GM18498 (cell line): ENCODE results near the gene PWWP2B.
A peak's percentile ranks its signal among the peaks of the same experiment; 100 is the strongest.
"Not testable (repeated sequence)": the region's sequence is repeated elsewhere in the genome, so short reads cannot be mapped to it uniquely, and the experiment has no call there.

ENCODE experiments used
- ATAC-seq: cut with Tn5 transposase; IDR thresholded peaks from one replicate; pipeline ENCODE4 v1.9.1; 2021; ENCODE audit warnings: mild to moderate bottlenecking, moderate library complexity; ENCODE audit not compliant: unreplicated experiment

PWWP2B gene

DNA sequence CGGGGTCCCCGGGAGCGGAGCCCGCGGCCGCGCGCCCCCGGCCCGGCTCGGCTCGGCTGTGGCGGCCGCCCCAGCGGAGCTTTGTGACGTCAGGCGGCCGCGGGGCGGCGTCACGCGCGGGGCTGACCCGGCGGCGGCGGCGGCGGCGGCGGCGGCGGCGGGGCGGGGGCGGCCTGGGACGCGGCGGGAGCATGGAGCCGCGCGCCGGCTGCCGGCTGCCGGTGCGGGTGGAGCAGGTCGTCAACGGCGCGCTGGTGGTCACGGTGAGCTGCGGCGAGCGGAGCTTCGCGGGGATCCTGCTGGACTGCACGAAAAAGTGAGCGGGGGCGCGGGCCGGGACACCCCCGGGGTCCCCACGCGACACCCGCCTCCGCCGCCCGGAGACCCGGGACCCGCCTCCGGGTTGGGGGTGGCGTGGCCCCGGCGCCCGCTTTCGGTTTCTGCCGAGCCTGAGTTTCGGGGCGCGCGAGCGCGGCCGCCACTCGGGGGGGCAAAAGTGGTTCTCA lies at the start of gene PWWP2B:
Gene PWWP2B, plus strand, starts transcription at position 165 of the 506 bp plus-strand sequence. Its CDS starts 27 bp downstream, at position 192.
- peak; percentile 59 for ATAC-seq

- no peak for ATAC-seq
Measured at GRCh38 chr10:132347211-132347930, 49.6 kb upstream of the PWWP2B start.

DNA sequence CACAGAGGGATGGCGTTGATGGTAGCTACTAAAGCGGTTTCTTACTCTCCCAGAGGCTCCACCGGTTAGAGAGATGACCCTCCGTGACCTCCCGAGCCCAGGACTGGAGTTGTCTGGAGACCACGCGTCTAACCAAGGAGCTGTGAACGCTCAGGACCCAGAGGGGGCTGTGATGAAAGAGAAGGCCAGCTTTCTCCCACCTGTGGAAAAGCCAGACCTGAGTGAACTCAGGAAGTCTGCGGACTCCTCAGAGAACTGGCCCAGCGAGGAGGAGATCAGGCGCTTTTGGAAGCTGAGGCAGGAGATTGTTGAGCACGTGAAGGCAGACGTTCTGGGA lies 49.1 kb upstream of the PWWP2B start:
- no peak for ATAC-seq

- no peak for ATAC-seq
Measured at GRCh38 chr10:132349766-132350165, 47.2 kb upstream of the PWWP2B start.

DNA sequence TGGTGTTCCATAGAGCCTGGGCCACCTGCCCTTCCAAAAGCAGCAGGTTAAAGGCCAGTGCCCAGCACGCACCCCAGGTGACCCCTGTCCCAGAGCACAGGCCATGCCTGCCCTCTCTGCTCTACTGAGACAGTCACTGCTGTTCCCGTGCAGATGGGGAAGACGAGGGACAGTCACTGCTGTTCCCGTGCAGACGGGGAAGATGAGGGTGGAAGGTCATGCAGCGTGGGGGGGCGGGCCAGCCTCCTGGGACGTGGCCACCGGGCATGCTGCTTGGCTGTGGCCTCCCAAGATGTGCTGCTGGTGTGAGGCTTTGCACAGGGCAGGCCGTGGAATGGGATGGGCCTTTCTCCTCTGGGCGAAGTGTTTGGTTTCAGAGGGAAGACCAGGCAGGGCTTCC lies 46.6 kb upstream of the PWWP2B start:
- no peak for ATAC-seq

- no peak for ATAC-seq
Measured at GRCh38 chr10:132350946-132351345, 46.1 kb upstream of the PWWP2B start.

DNA sequence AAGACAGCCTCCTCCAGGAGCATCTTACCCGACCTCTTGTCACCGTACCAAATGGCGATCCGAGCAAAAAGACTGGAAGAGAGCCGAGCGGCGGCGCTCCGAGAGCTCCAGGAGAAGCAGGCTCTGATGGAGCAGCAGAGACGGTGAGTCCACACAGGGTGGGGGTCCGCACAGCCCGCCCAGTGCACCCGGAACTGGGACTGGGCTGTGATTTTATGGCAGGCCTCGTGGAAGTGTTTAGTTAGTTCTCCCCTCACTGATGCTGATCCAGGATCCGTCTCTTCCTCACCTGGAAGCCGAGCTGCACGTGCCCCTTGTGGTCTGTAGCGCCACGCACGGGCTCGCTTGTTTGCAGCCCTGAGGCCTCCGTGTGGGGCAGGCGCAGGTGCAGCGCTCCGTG lies 45.4 kb upstream of the PWWP2B start:
- no peak for ATAC-seq

DNA sequence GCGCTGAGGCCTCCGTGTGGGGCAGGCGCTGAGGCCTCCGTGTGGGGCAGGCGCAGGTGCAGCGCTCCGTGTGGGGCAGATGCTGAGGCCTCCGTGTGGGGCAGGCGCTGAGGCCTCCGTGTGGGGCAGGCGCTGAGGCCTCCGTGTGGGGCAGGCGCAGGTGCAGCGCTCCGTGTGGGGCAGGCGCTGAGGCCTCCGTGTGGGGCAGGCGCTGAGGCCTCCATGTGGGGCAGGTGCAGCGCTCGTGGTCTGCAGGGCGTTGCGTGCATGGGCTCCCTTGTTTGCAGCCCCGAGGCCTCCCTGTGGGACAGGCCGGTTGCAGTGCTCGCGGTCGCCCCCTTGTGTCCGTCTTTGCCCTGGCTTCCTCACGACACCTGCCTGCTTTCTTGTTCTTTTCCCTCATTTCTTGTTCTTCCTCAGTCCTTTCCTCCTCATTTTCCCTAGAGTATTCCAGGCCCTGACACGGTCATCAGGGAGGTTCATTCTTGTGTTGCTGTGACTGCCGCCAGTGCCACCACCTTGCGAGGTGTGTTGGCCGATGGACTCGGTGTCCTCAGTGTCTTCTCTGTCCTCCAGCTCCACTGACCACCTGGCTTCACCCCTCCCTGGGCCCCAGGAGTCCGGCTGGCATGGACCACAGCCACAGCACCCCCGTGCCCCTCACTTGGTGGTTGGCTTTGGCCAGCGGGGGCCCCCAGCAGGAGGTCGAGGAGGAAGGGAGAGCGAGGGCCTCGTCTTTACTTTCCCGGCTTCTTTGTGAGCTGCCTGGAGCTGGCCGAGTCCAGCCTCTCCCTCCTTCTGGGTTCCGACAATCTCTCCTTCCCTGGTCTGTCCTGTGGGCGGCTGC lies 44.3 kb upstream of the PWWP2B start:
- ATAC-seq, result not testable (repeated sequence)

GRCh38 chr10:132353456-132354355 lies 43.3 kb upstream of the PWWP2B start:
- no peak for ATAC-seq

DNA sequence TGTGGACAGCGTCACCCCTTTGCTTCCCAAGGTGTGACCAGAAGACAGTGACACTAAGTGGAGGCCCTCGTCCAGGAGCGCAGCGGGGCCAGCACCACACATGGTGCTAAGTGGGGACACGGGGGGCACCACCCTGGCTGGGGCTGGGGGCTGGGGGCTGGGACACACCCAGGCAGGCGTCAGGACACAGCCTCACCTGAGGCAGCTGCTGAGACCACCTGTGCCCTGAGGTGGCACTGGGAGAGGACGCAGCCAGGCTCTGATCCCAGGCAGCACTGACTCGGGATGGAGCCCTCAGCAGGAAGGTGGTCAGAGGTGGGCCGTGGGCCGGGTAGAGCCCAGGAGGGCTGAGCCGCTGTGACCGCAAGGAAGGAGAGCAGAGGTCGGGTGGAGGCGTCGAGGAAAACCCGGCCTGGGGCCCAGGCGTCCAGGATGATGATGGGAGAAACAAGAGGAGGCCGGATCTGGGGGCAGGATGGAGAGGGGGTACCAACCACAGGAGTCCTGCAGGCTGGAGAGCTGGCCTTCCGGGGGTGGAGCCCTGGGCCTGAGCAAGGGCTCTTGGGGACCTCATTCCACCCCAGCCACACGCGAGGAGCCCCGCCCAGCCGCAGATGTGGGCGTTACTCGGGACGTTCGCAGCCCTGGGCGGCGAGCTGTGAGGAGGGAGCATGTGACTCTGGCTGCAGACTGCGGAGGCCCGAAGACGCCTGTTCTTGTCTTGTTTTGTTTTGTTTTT lies 42.5 kb upstream of the PWWP2B start:
- no peak for ATAC-seq

- no peak for ATAC-seq
Measured at GRCh38 chr10:132355297-132355696, 41.7 kb upstream of the PWWP2B start.

DNA sequence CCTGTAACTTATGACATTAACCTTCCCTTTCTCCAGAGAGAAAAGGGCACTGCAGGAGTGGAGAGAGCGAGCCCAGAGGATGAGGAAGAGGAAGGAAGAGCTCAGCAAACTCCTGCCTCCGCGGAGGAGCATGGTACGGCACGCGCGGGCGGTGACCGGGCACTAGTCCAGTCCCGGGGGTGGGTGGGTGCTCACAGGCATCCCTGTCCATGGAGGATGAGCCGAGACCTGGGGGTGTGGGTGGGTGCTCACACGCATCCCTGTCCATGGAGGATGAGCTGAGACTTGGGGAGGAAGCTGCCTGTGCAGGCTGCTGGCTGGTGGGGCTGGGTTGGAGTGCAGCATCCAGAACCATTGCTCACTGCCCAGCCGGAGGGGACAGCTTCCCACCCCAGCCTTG lies 41.2 kb upstream of the PWWP2B start:
- no peak for ATAC-seq

DNA sequence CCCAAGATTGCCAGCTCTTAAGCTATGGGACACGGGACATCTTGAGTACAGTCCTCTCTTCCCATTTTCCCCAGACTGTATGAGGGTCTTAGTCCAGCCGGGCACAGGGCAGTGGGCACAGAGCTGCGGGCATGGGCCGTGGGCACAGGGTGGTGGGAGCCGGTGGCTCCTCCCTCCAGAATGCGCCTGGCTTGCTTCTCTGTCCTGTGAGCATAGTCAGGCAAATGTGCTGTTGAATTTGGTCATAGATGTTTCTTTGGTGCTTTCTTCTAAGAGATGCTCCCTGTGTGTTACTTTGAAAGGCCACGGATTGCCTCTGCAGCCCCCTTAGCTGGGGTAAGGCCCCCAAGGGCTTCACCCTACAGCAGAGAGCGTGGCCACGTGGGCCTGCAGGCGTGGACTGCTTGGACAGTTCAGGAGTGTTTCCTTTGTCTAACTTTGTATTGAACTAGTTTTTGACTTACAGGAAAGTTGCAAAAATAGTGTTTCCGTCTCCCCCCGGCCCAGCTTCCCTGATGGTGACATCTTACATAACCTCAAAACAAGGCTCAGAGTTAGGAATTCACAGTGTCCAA lies 40.3 kb upstream of the PWWP2B start:
- no peak for ATAC-seq

DNA sequence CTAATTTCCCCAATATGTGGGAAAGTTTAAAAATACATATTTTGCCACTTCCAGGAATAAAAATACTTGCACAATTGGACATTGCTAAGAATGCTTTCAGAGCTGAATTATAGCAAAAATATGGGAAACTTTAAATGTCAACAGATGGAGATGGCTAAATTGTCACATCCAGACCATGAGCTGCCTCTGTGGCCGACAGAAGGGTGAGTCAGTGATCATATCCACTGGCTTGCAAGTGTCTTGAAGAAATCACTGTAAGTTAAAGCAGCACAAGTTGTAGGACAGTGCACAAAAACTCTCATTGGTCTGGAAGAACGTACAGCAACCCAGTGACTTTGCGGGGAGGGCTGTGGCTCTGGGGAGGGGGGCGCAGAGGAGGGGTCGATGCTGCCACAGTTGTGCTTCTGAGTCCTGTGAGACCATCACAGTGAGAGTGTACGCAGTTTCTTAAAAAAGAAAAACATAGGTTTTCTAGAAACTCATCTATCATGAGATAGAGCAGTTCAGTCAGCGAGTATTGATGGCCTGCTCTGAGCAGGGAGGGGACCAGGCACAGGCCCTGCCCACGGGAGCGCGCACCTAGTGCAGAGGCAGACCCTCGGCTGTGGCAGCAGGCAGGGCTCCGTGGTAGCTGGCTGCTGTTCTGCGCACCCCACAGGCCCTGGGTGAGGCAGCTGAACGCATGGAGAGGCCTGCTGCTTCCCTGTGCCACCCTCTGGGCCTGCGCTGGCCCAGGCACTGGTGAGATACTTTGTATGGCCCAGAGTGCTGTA lies 39.5 kb upstream of the PWWP2B start:
- ATAC-seq, result no peak

GRCh38 chr10:132359305-132360040 lies 37.5 kb upstream of the PWWP2B start:
- ATAC-seq, result no peak

DNA sequence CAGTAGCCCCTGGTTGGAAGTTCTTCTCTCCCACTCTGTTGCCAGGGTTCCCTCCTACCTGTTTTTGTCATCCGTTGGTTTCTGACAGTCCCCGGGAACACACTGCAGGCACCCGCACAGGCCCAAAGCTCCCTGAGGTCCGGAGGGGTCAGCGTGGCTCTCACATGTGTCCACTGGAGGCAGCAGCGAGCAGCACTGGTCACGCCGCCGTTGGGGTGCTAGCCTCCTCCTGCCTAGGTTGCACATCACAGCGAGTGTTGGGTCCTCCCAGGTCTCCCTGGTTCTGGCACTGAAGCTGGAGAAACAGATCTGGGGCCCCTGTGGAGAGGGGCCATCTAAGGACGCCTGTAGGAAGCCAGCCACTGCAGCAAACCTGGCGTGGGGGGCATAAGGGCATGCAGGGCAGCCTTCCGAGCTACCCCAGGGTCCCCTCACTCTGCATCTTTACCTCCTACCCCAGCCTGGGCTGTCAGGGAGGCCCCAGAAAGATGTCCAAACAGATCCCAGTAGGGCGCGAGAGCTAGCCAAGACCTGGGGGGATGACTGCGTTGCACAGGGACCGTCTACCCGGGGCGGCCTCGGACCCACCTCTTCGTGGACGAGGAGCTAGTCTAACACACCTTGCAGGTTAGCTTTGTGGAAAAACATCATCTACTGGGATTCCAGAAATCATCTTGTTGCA lies 36.1 kb upstream of the PWWP2B start:
- ATAC-seq, result no peak

- ATAC-seq, result no peak
Measured at GRCh38 chr10:132361581-132362101, 35.4 kb upstream of the PWWP2B start.

- ATAC-seq, result no peak
Measured at GRCh38 chr10:132362151-132362611, 34.8 kb upstream of the PWWP2B start.
